PFSK-1 (cell line): Measurements from ENCODE around the gene SKAP2.

Experiments used
- POLR2AphosphoS5 ChIP-seq: IDR thresholded peaks from 2 replicates; pipeline ENCODE4 v1.6.1; 2012; ENCODE audit warnings: low read depth, mild to moderate bottlenecking, control low read depth, low read length, moderate library complexity
- SIN3A ChIP-seq: IDR thresholded peaks from 2 replicates; pipeline ENCODE4 v1.6.1; 2012; ENCODE audit warnings: mild to moderate bottlenecking, low read length, moderate library complexity, borderline replicate concordance; ENCODE audit not compliant: insufficient read depth
- TAF1 ChIP-seq: IDR thresholded peaks from 2 replicates; pipeline ENCODE4 v1.6.1; 2012; ENCODE audit warnings: low read length, control low read depth, borderline replicate concordance; ENCODE audit not compliant: insufficient read depth

DNA sequence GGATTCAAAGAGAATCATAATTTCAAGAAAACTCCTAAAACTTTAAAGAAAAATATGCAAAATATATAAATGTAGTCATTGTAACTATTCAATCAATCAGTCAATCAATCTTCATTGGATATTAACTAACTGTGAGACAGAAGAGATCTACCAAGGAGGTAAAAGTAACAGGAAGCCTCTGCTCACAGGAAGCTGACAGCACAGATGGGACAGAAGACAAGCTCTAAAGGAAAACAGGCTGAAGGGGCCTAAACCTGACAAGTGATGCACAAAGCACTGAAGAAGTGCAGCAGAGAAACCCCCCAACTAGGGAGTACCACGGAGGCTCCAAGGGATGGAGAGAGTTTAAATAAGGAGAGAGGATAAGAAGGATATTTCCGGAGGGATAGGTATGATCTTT lies 173.0 kb downstream of the SKAP2 start:
- TF ChIP-seq TAF1 (no peak), POLR2AphosphoS5 (no peak), SIN3A (no peak)
